Smooth muscle cell (in vitro differentiated cells): ENCODE results near the gene SP8. TPM values are rescaled to one million over a fixed set of nuclear protein-coding genes. Genes with fewer than 3 reads are reported as not detected.

Experiments
- DNase-seq: peaks from one replicate; lab custom pipeline; 2025; ENCODE audit not compliant: unreplicated experiment; lab: John Stamatoyannopoulos, UW
- H2AFZ ChIP-seq: fragments of 200-600 bp; sonication (generic); 2 replicates; pipeline ENCODE4 v1.6.0; 2016; ENCODE audit warnings: antibody characterized with exemption, low read depth, mild to moderate bottlenecking
- H3F3A ChIP-seq: fragments of 200-600 bp; sonication (generic); 2 replicates; pipeline ENCODE4 v1.6.0; 2017; ENCODE audit warnings: antibody characterized with exemption, low read depth
- H3K27ac ChIP-seq: fragments of 200-600 bp; sonication (generic); 2 replicates; pipeline ENCODE4 v1.5.1; 2016; ENCODE audit warnings: low read depth, mild to moderate bottlenecking
- H3K27me3 ChIP-seq: fragments of 200-600 bp; sonication (generic); 2 replicates; pipeline ENCODE4 v1.6.1; 2016; ENCODE audit warnings: low read depth, mild to moderate bottlenecking
- H3K36me3 ChIP-seq: fragments of 200-600 bp; sonication (generic); 2 replicates; pipeline ENCODE4 v1.5.1; 2016; ENCODE audit warnings: low read depth
- H3K4me1 ChIP-seq: fragments of 200-600 bp; sonication (generic); 2 replicates; pipeline ENCODE4 v1.5.1; 2016; ENCODE audit warnings: low read depth
- H3K4me2 ChIP-seq: fragments of 200-600 bp; sonication (generic); 2 replicates; pipeline ENCODE4 v1.6.0; 2016; ENCODE audit warnings: mild to moderate bottlenecking
- H3K4me3 ChIP-seq: fragments of 200-600 bp; sonication (generic); 2 replicates; pipeline ENCODE4 v1.5.1; 2016; ENCODE audit warnings: mild to moderate bottlenecking
- H3K79me2 ChIP-seq: fragments of 200-600 bp; sonication (generic); 2 replicates; pipeline ENCODE4 v1.6.0; 2016; ENCODE audit warnings: low read depth, mild to moderate bottlenecking
- H3K9ac ChIP-seq: fragments of 200-600 bp; sonication (generic); 2 replicates; pipeline ENCODE4 v1.6.0; 2016; ENCODE audit warnings: low read depth
- H3K9me3 ChIP-seq: fragments of 200-600 bp; sonication (generic); replicated peaks from 2 replicates; pipeline ENCODE4 v1.5.1; 2016; ENCODE audit warnings: low read depth
- H4K20me1 ChIP-seq: fragments of 200-600 bp; sonication (generic); 2 replicates; pipeline ENCODE4 v1.6.0; 2016; ENCODE audit warnings: low read depth
- CTCF ChIP-seq: fragments of 200-600 bp; sonication (generic); IDR thresholded peaks from 2 replicates; pipeline ENCODE4 v1.5.1; 2017; ENCODE audit warnings: borderline replicate concordance, mild to moderate bottlenecking, antibody characterized with exemption; ENCODE audit not compliant: insufficient read depth, poor library complexity, severe bottlenecking
- WGBS: methylation state at CpG from one replicate; pipeline ENCODE4 v1.1.7; 2016; ENCODE audit warnings: low lambda C conversion rate; 5-methylcytosine and 5-hydroxymethylcytosine counted together
- polyA plus RNA-seq: library from polyadenylated mRNA; unstranded; fragments of >200 nt; fragmentation: Nextera tagmentation; extraction: Ambion mirVana; gene quantifications from 2 replicates; pipeline ENCODE4 v1.2.1, GENCODE V29; 2016
- total RNA-seq: library from RNA; depleted of rRNA; stranded (reverse); fragments of >200 nt; gene quantifications from 2 replicates; pipeline ENCODE4 v1.2.3, GENCODE V29; 2014

Gene SP8
- total and polyA plus RNA-seq, 2 experiments from 2014 or later = not detected

DNA sequence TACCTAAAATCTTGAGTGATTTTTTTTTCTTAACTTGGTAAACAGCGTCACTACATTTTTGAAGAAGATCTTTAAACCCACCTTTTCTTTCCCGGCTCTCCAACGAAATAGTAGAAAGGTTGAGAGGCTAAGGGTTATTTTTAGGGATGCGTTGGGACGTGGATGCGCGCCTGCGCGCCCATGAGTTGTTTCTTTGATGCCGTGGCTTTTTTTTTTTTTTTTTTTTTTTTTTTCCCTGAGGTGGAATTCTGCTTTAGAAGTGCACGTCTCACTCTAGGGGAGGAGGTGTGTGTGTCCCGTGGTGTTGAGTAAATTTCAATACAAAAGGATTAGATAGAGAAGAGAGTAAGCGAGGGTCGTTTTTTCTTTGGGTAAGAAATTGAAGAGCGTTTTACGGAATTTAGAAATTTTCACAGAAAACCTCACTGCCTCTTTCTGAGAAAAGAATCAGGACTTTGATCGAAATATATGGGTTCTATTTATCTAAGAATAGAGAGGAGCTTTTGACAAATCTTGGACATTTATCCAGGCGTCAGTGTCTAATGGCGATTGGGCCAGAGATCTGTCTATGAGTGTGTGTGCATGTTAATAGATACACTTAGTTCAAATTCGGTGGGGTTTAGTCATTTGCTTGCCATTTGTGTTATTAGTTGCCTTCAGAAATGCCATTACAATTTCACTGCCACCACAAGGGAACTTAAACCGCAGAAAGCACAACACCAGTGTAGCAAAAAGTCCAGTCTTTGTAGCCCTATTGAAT, 1.2 kb upstream of the SP8 start:
- no peak overlapping the region for H3K9ac ChIP-seq
- no peak for DNase-seq
- H3K4me1 ChIP-seq = peaks cover 40% of the 10 kb centered on the region
- no peaks in the 10 kb centered on the region for H4K20me1 ChIP-seq
- peak overlapping the region; percentile 13 for H2AFZ ChIP-seq
- no peaks in the 10 kb centered on the region for H3F3A ChIP-seq
- no peaks in the 10 kb centered on the region for H3K79me2 ChIP-seq
- H3K36me3 ChIP-seq = no peaks in the 10 kb centered on the region
- 2% methylated on average over 21 of the region's 21 CpGs for WGBS
- H3K9me3 ChIP-seq = no peaks in the 10 kb centered on the region
- peak overlapping the region; percentile 89 for H3K4me2 ChIP-seq
- H3K27ac ChIP-seq = no peak overlapping the region
- H3K4me3 ChIP-seq = peak overlapping the region; percentile 50
- peaks cover 100% of the 10 kb centered on the region for H3K27me3 ChIP-seq
- TF ChIP-seq CTCF = no peak

DNA sequence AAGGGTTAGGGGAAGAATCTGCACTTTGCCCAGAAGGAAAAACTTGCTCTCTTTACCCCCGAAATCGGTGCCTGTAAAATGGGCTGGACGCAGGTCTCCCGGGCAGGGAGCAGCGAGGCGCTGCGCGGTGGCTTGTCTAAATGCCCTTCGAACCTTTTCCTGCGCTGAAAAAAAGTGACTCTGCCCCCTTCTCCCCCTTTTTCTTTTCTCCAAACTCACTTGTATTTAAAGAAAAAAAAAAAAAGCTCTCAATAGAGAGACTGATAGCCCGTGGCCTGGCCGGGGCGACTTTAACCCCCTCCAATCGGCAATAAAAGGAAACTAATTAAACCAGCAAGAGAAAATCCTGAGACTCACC, 286 bp downstream of the SP8 start:
- H3K27ac ChIP-seq = no peak overlapping the region
- peak overlapping the region; percentile 50 for H3K4me3 ChIP-seq
- H3K4me2 ChIP-seq = peak overlapping the region; percentile 89
- no peak for TF ChIP-seq CTCF
- H3K9me3 ChIP-seq = no peaks in the 10 kb centered on the region
- H2AFZ ChIP-seq = peak overlapping the region; percentile 36
- H3K36me3 ChIP-seq = no peaks in the 10 kb centered on the region
- WGBS = under 1% methylated on average over 14 of the region's 14 CpGs
- no peak overlapping the region for H3K9ac ChIP-seq
- no peak for DNase-seq
- no peaks in the 10 kb centered on the region for H3F3A ChIP-seq
- no peaks in the 10 kb centered on the region for H3K79me2 ChIP-seq
- H3K4me1 ChIP-seq = peaks cover 31% of the 10 kb centered on the region
- H3K27me3 ChIP-seq = peaks cover 100% of the 10 kb centered on the region
- H4K20me1 ChIP-seq = no peaks in the 10 kb centered on the region

GRCh38 chr7:20786049-20786412, 655 bp downstream of the SP8 start:
- no peak for TF ChIP-seq CTCF
- DNase-seq = no peak
- no peak overlapping the region for H3K9ac ChIP-seq
- H3K36me3 ChIP-seq = no peaks in the 10 kb centered on the region
- no peaks in the 10 kb centered on the region for H3K9me3 ChIP-seq
- WGBS = 3% methylated on average over 10 of the region's 10 CpGs
- H3K79me2 ChIP-seq = no peaks in the 10 kb centered on the region
- H3K4me2 ChIP-seq = peak overlapping the region; percentile 89
- H3F3A ChIP-seq = no peaks in the 10 kb centered on the region
- H3K27me3 ChIP-seq = peaks cover 100% of the 10 kb centered on the region
- H2AFZ ChIP-seq = peak overlapping the region; percentile 36
- H3K4me1 ChIP-seq = peaks cover 32% of the 10 kb centered on the region
- peak overlapping the region; percentile 50 for H3K4me3 ChIP-seq
- no peaks in the 10 kb centered on the region for H4K20me1 ChIP-seq
- H3K27ac ChIP-seq = no peak overlapping the region
